CD4-positive, alpha-beta T cell treated with Interleukin-6 at 100 ng/mL for 8 hours (primary cell): ENCODE measurements around the gene CYP2A6.
"Not testable (repeated sequence)": the region's sequence is repeated elsewhere in the genome, so short reads cannot be mapped to it uniquely, and the experiment has no call there.

Source experiments
- DNase-seq: peaks from one replicate; pipeline ENCODE4 v3.0.0-alpha.2; 2020; ENCODE audit warnings: mixed read lengths, low spot score

The CYP2A6 gene

GRCh38 chr19:40846722-40847121, 3.5 kb downstream of the CYP2A6 start:
- DNase-seq = not testable (repeated sequence)

GRCh38 chr19:40843653-40844052, 6.6 kb downstream of the CYP2A6 start:
- DNase-seq = not testable (repeated sequence)

- not testable (repeated sequence) for DNase-seq
Measured at GRCh38 chr19:40842997-40843652, 7.1 kb downstream of the CYP2A6 start.

GRCh38 chr19:40842012-40842411, 8.2 kb downstream of the CYP2A6 start:
- DNase-seq = not testable (repeated sequence)

GRCh38 chr19:40838477-40838876, 11.8 kb downstream of the CYP2A6 start:
- DNase-seq = not testable (repeated sequence)

GRCh38 chr19:40836754-40837429, 13.4 kb downstream of the CYP2A6 start:
- DNase-seq = no peak

GRCh38 chr19:40833728-40834533, 16.3 kb downstream of the CYP2A6 start:
- DNase-seq = not testable (repeated sequence)

GRCh38 chr19:40832431-40832790, 17.8 kb downstream of the CYP2A6 start:
- not testable (repeated sequence) for DNase-seq

- DNase-seq = no peak
Measured at GRCh38 chr19:40831502-40832430, 18.5 kb downstream of the CYP2A6 start.

GRCh38 chr19:40830741-40831140, 19.5 kb downstream of the CYP2A6 start:
- not testable (repeated sequence) for DNase-seq

- no peak for DNase-seq
Measured at GRCh38 chr19:40829205-40829604, 21.0 kb downstream of the CYP2A6 start.

GRCh38 chr19:40827386-40828247, 22.6 kb downstream of the CYP2A6 start:
- DNase-seq = no peak

- DNase-seq = peak; percentile 76
Measured at GRCh38 chr19:40826699-40827385, 23.4 kb downstream of the CYP2A6 start.

- not testable (repeated sequence) for DNase-seq
Measured at GRCh38 chr19:40826312-40826698, 23.9 kb downstream of the CYP2A6 start.

GRCh38 chr19:40825460-40826095, 24.7 kb downstream of the CYP2A6 start:
- DNase-seq = not testable (repeated sequence)

GRCh38 chr19:40824916-40825315, 25.3 kb downstream of the CYP2A6 start:
- DNase-seq = not testable (repeated sequence)

- DNase-seq = not testable (repeated sequence)
Measured at GRCh38 chr19:40822704-40823553, 27.3 kb downstream of the CYP2A6 start.

GRCh38 chr19:40822161-40822560, 28.1 kb downstream of the CYP2A6 start:
- no peak for DNase-seq
